Progenitor cell of endocrine pancreas (in vitro differentiated cells): Measurements from ENCODE around the gene HS3ST5. TPM values are rescaled to one million over a fixed set of nuclear protein-coding genes. Genes with fewer than 3 reads are reported as not detected.

ENCODE experiments used
- DNase-seq: peaks from one replicate; pipeline ENCODE4 v3.0.0; 2021; ENCODE audit warnings: low spot score; ENCODE audit not compliant: unreplicated experiment
- H3K27ac Mint-ChIP-seq: 2 replicates; pipeline ENCODE4 v1.8.0; 2021; ENCODE audit warnings: mild to moderate bottlenecking, moderate library complexity, mixed read lengths
- H3K27me3 Mint-ChIP-seq: 2 replicates; pipeline ENCODE4 v1.8.0; 2021; ENCODE audit warnings: mixed read lengths
- H3K36me3 Mint-ChIP-seq: 2 replicates; pipeline ENCODE4 v1.8.0; 2022; ENCODE audit warnings: mixed read lengths; ENCODE audit not compliant: insufficient read depth
- H3K4me1 Mint-ChIP-seq: 2 replicates; pipeline ENCODE4 v1.8.0; 2021; ENCODE audit warnings: low read depth, mixed read lengths
- H3K4me3 Mint-ChIP-seq: 2 replicates; pipeline ENCODE4 v1.8.0; 2021; ENCODE audit warnings: low read depth, mild to moderate bottlenecking, moderate library complexity, mixed read lengths
- H3K9me3 Mint-ChIP-seq: 2 replicates; pipeline ENCODE4 v1.8.0; 2021; ENCODE audit warnings: low read depth, mixed read lengths
- CTCF ChIP-seq: fragments of 200-600 bp; sonication (generic); IDR thresholded peaks from one replicate; pipeline ENCODE4 v1.5.0; 2021; ENCODE audit warnings: antibody characterized with exemption, mild to moderate bottlenecking; ENCODE audit not compliant: unreplicated experiment
- total RNA-seq: library from RNA; stranded (reverse); gene quantifications from 2 replicates; pipeline ENCODE4 v1.2.1, GENCODE V29; 2021

The HS3ST5 gene
- total RNA-seq, 1 donor from 2014 or later, result 0.31 TPM

DNA sequence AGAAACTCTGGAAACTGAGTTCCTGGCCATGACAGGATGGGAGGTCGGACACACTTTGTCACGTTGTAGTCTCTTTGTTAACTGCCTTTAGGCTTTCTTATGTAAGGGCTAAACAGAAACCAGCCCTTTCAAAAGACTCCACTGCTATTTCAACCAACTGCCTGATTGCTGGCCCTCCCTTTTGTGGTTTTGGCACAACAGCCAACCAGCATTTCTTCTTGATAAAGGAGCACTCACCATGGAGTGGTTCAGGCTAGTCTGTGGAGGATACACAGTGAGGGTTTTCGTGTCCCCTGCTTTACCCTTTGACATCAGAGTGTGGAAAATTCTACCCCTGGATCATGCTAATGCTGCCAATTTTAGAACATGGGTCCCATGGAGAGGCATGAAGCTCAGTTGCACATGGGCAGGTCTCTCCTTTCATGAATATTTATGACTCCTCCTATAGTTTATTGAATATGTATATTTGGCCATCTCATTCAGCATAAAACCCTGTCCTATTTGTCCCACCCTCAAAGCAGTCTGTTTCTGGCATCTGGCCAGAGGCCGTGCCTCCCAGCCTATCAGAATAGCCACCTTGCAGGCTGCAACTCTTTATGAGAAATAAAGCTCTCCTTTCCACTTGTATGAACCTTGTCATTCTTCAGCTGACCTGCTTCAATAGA lies 148.3 kb downstream of the HS3ST5 start:
- no peak for TF ChIP-seq CTCF
- H3K27ac Mint-ChIP-seq, result peak overlapping the region; percentile 18
- no peaks in the 10 kb centered on the region for H3K36me3 Mint-ChIP-seq

GRCh38 chr6:114187563-114187962 lies 155.3 kb downstream of the HS3ST5 start:
- H3K4me3 Mint-ChIP-seq, result no peak overlapping the region
- H3K27ac Mint-ChIP-seq, result no peak overlapping the region
- H3K27me3 Mint-ChIP-seq, result no peaks in the 10 kb centered on the region
- H3K36me3 Mint-ChIP-seq, result no peaks in the 10 kb centered on the region
- peaks cover 3% of the 10 kb centered on the region for H3K4me1 Mint-ChIP-seq
- no peak for DNase-seq
- no peaks in the 10 kb centered on the region for H3K9me3 Mint-ChIP-seq
- TF ChIP-seq CTCF, result no peak

More for the DNA sequence above, 148.3 kb downstream of the HS3ST5 start:
- DNase-seq, result no peak
- Mint-ChIP-seq H3K9me3 (no peaks in the 10 kb centered on the region), H3K4me3 (no peak overlapping the region), H3K27me3 (no peaks in the 10 kb centered on the region), H3K4me1 (peaks cover 19% of the 10 kb centered on the region)

- TF ChIP-seq CTCF, result no peak
- no peaks in the 10 kb centered on the region for H3K27me3 Mint-ChIP-seq
Measured at GRCh38 chr6:114181664-114182063, 161.2 kb downstream of the HS3ST5 start.

GRCh38 chr6:114179411-114179810 lies 163.4 kb downstream of the HS3ST5 start:
- H3K27ac Mint-ChIP-seq, result no peak overlapping the region
- TF ChIP-seq CTCF, result no peak
- no peak overlapping the region for H3K4me3 Mint-ChIP-seq
- no peaks in the 10 kb centered on the region for H3K9me3 Mint-ChIP-seq
- DNase-seq, result no peak
- no peaks in the 10 kb centered on the region for H3K36me3 Mint-ChIP-seq
- no peaks in the 10 kb centered on the region for H3K27me3 Mint-ChIP-seq
- peaks cover 3% of the 10 kb centered on the region for H3K4me1 Mint-ChIP-seq

More at GRCh38 chr6:114181664-114182063, 161.2 kb downstream of the HS3ST5 start:
- Mint-ChIP-seq H3K4me3 (no peak overlapping the region), H3K4me1 (peaks cover 3% of the 10 kb centered on the region), H3K36me3 (no peaks in the 10 kb centered on the region), H3K9me3 (no peaks in the 10 kb centered on the region), H3K27ac (no peak overlapping the region)
- no peak for DNase-seq

DNA sequence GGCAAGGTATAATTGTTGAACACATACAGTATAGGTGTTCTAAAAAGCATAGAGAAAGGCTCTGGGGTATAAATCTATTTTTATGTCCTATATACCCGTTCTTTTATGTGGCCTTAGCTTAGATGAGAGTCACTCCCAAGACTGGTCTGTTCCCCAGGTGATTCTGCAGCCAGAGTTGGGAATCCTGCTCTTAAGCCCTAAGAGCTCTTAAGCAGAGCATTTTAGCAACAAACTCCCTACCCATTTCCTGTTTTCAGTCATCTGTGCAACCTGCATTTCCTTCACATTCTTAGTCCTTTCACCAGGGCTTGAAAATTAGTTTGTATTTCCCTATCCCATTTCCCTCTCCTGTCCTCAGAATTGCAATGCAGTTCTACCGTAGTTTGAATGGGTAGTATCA lies 166.1 kb downstream of the HS3ST5 start:
- Mint-ChIP-seq H3K4me3 (no peak overlapping the region), H3K27me3 (no peaks in the 10 kb centered on the region), H3K9me3 (no peaks in the 10 kb centered on the region), H3K36me3 (no peaks in the 10 kb centered on the region), H3K27ac (no peak overlapping the region), H3K4me1 (peaks cover 3% of the 10 kb centered on the region)
- TF ChIP-seq CTCF, result no peak
- DNase-seq, result no peak
